Measurements from ENCODE around the gene GJA9. TPM values are rescaled to one million over a fixed set of nuclear protein-coding genes. Genes with fewer than 3 reads are reported as not detected.

The GJA9 gene
- total and polyA plus RNA-seq, 2 experiments from 2014 or later, result 0.21 TPM; not detected in 1

- TF ChIP-seq REST (IDR thresholded peaks at IDR 0.05; ENCODE audit: unreplicated experiment), result no peak
Measured at GRCh38 chr1:38860454-38860795, 21.0 kb downstream of the GJA9 start (continued).

GRCh38 chr1:38859561-38860453 lies 21.6 kb downstream of the GJA9 start, which contains the start of gene RRAGC:
RRAGC (minus strand) TSS chr1:38859772; CDS start chr1:38859646, 126 bp downstream.
- H3K4me3 ChIP-seq, result peak within 1 kb of the TSS; percentile 94
- peaks cover 15% of the 10 kb centered on the region for H4K20me1 ChIP-seq (replicated peaks; ENCODE audit: insufficient read depth)
- H3F3A ChIP-seq (replicated peaks; ENCODE audit: low read depth), result 0 out of 2 replicates have a peak, but pooled peaks cover 2% of the 10 kb centered on the region
- TF ChIP-seq JUNB (IDR thresholded peaks at IDR 0.05; ENCODE audit: unreplicated experiment), result no peak
- peak; percentile 70 for TF ChIP-seq CREB1 (CRISPR knock-in tag; IDR thresholded peaks at IDR 0.05; ENCODE audit: low read depth)
- peak; percentile 67 for TF ChIP-seq POLR2AphosphoS5 (IDR thresholded peaks at IDR 0.05; ENCODE audit: low read depth)
- no peaks in the 10 kb centered on the region for H3K9me3 Mint-ChIP-seq
- peak within 1 kb of the TSS; percentile 100 for H2AFZ ChIP-seq
- H3K27me3 ChIP-seq (ENCODE audit: insufficient read depth), result no peaks in the 10 kb centered on the region
- H3K4me1 ChIP-seq (ENCODE audit: insufficient read depth), result peaks cover 14% of the 10 kb centered on the region; the same call in 1 of the 2 replicates
- peak within 1 kb of the TSS; percentile 89 for H3K4me3 Mint-ChIP-seq
- peaks cover 3% of the 10 kb centered on the region for H3K27me3 Mint-ChIP-seq (ENCODE audit: insufficient read depth, low read depth, poor library complexity)
- DNase-seq (ENCODE audit: low spot score), result peak; percentile 100
- no peak within 1 kb of the TSS for H3K27ac ChIP-seq (ENCODE audit: low read depth)
- peaks cover 10% of the 10 kb centered on the region; the same call in 2 of the 3 replicates for H3K4me1 Mint-ChIP-seq
- H3K4me2 ChIP-seq, result peak within 1 kb of the TSS; percentile 90
- H3K79me2 ChIP-seq (replicated peaks; ENCODE audit: insufficient read depth), result peaks cover 36% of the 10 kb centered on the region
- no peaks in the 10 kb centered on the region for H3K9me2 ChIP-seq (ENCODE audit: insufficient read depth)
- peaks cover 26% of the 10 kb centered on the region; the same call in 1 of the 2 replicates for H3K36me3 ChIP-seq (ENCODE audit: insufficient read depth)
- H3K27ac Mint-ChIP-seq, result peak within 1 kb of the TSS; percentile 36
- peaks cover 16% of the 10 kb centered on the region for H3K36me3 Mint-ChIP-seq (ENCODE audit: low read depth)
- peak; percentile 96 for ATAC-seq

GRCh38 chr1:38858833-38859560 lies 22.4 kb downstream of the GJA9 start:
- H3K27ac Mint-ChIP-seq, result no peak overlapping the region
- H3K4me3 Mint-ChIP-seq, result peak overlapping the region; percentile 89
- no peak overlapping the region for H2AFZ ChIP-seq
- peaks cover 36% of the 10 kb centered on the region for H3K79me2 ChIP-seq (replicated peaks; ENCODE audit: insufficient read depth)
- H3K36me3 Mint-ChIP-seq (ENCODE audit: low read depth), result peaks cover 14% of the 10 kb centered on the region
- peaks cover 14% of the 10 kb centered on the region; the same call in 1 of the 2 replicates for H3K4me1 ChIP-seq (ENCODE audit: insufficient read depth)
- peaks cover 20% of the 10 kb centered on the region for H4K20me1 ChIP-seq (replicated peaks; ENCODE audit: insufficient read depth)
- DNase-seq (ENCODE audit: low spot score) (no peak), ATAC-seq (peak; percentile 32)
- peak overlapping the region; percentile 90 for H3K4me3 ChIP-seq
- no peaks in the 10 kb centered on the region for H3K27me3 ChIP-seq (ENCODE audit: insufficient read depth)
- peak overlapping the region; percentile 78 for H3K4me2 ChIP-seq
- peaks cover 10% of the 10 kb centered on the region; the same call in 2 of the 3 replicates for H3K4me1 Mint-ChIP-seq
- H3K27me3 Mint-ChIP-seq (ENCODE audit: insufficient read depth, low read depth, poor library complexity), result peaks cover 3% of the 10 kb centered on the region
- H3F3A ChIP-seq (replicated peaks; ENCODE audit: low read depth), result 0 out of 2 replicates have a peak, but pooled peaks cover 2% of the 10 kb centered on the region
- no peaks in the 10 kb centered on the region for H3K9me2 ChIP-seq (ENCODE audit: insufficient read depth)
- peaks cover 25% of the 10 kb centered on the region; the same call in 1 of the 2 replicates for H3K36me3 ChIP-seq (ENCODE audit: insufficient read depth)
- H3K9me3 Mint-ChIP-seq, result no peaks in the 10 kb centered on the region
- H3K27ac ChIP-seq (ENCODE audit: low read depth), result no peak overlapping the region
- no peak for TF ChIP-seq EZH2 (IDR thresholded peaks at IDR 0.05; ENCODE audit: low read depth, unreplicated experiment)
- TF ChIP-seq CREB1 (CRISPR knock-in tag; IDR thresholded peaks at IDR 0.05; ENCODE audit: low read depth), result no peak
- TF ChIP-seq, protein P1, sequence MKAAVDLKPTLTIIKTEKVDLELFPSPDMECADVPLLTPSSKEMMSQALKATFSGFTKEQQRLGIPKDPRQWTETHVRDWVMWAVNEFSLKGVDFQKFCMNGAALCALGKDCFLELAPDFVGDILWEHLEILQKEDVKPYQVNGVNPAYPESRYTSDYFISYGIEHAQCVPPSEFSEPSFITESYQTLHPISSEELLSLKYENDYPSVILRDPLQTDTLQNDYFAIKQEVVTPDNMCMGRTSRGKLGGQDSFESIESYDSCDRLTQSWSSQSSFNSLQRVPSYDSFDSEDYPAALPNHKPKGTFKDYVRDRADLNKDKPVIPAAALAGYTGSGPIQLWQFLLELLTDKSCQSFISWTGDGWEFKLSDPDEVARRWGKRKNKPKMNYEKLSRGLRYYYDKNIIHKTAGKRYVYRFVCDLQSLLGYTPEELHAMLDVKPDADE (IDR thresholded peaks at IDR 0.05), result no peak
- TF ChIP-seq ZNF114 (CRISPR knock-in tag; IDR thresholded peaks at IDR 0.05), result no peak
- no peak for TF ChIP-seq JUNB (IDR thresholded peaks at IDR 0.05; ENCODE audit: unreplicated experiment)
- no peak for TF ChIP-seq ZNF331 (CRISPR knock-in tag; IDR thresholded peaks at IDR 0.05; ENCODE audit: low read depth)
- no peak for TF ChIP-seq EZH2phosphoT487 (IDR thresholded peaks at IDR 0.05; ENCODE audit: unreplicated experiment)
- no peak for TF ChIP-seq POLR2AphosphoS5 (IDR thresholded peaks at IDR 0.05; ENCODE audit: low read depth)
- TF ChIP-seq REST (IDR thresholded peaks at IDR 0.05; ENCODE audit: unreplicated experiment), result no peak
